ENCODE measurements around the gene GOLGA6L9.

DNA sequence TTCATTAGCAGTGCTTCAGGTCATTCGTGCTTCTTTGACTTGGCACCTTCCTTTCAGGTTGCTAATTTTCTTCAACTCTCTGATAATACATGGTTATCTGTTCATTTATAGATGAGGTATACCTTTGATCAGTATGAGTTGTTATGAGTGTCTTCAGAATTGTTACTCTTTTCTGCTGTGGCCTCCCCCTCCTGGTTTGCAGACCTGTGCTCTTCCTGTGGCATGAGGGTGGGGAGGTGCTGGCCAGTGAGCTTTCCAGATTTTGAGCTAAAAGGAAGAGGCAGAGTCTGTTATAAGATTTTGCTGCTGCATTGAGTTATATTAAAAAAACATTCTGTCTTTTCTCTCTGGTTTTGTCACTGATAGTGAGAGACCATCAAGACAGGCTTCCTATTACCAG is 30.8 kb upstream of the GOLGA6L9 start:
- TF ChIP-seq, protein P1, sequence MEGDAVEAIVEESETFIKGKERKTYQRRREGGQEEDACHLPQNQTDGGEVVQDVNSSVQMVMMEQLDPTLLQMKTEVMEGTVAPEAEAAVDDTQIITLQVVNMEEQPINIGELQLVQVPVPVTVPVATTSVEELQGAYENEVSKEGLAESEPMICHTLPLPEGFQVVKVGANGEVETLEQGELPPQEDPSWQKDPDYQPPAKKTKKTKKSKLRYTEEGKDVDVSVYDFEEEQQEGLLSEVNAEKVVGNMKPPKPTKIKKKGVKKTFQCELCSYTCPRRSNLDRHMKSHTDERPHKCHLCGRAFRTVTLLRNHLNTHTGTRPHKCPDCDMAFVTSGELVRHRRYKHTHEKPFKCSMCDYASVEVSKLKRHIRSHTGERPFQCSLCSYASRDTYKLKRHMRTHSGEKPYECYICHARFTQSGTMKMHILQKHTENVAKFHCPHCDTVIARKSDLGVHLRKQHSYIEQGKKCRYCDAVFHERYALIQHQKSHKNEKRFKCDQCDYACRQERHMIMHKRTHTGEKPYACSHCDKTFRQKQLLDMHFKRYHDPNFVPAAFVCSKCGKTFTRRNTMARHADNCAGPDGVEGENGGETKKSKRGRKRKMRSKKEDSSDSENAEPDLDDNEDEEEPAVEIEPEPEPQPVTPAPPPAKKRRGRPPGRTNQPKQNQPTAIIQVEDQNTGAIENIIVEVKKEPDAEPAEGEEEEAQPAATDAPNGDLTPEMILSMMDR (IDR thresholded peaks at IDR 0.05; ENCODE audit: low read length), result no peak
- TF ChIP-seq EZH2 (IDR thresholded peaks at IDR 0.05; ENCODE audit: borderline replicate concordance, low read length), result no peak

Measured in OCI-LY1 (cell line).